ENCODE data around the gene OPHN1. TPM values are rescaled to one million over a fixed set of nuclear protein-coding genes. Genes with fewer than 3 reads are reported as not detected.

Gene OPHN1
- total and polyA plus RNA-seq, 10 of the 15 experiments (the other 5 are each of a cell fraction or from before 2014, with no cell fraction given), result under 0.01 to 0.03 (median 0.03) TPM; not detected in 6

GRCh38 chrX:68121835-68122234 is 311.5 kb downstream of the OPHN1 start (continued):
- no peak for TF ChIP-seq ELK1 (IDR thresholded peaks at IDR 0.05; ENCODE audit: low read depth, low read length)

- 0% methylated on average over 1 of the region's 1 CpG for WGBS (ENCODE audit: insufficient coverage, insufficient replicate concordance, low lambda C conversion rate, missing lambda C conversion rate)
- ChIA-PET RAD21 (ENCODE audit: unreplicated experiment) (no interaction called here), SMC1A (ENCODE audit: uncharacterized antibody, unreplicated experiment) (no interaction called here), POLR2A (no interaction called here), CTCF (no interaction called here)
- ATAC-seq (no peak), FAIRE-seq (no peak), DNase-seq (ENCODE audit: low read depth, low spot score) (no peak)
- no peak overlapping the region for H3K27ac ChIP-seq (ENCODE audit: control insufficient read depth, insufficient read depth)
- no peak for TF ChIP-seq SKIL (IDR thresholded peaks at IDR 0.05; ENCODE audit: low read depth, poor library complexity, severe bottlenecking)
- no peak for TF ChIP-seq HDGF (IDR thresholded peaks at IDR 0.05)
- TF ChIP-seq POLR2A (IDR thresholded peaks at IDR 0.05; ENCODE audit: low read depth, low read length), result no peak
- TF ChIP-seq ASH2L (IDR thresholded peaks at IDR 0.05; ENCODE audit: borderline replicate concordance, low read depth), result no peak
- no peak for TF ChIP-seq CEBPZ (IDR thresholded peaks at IDR 0.05; ENCODE audit: low read depth, low read length)
- no peak for TF ChIP-seq CBX3 (IDR thresholded peaks at IDR 0.05; ENCODE audit: borderline replicate concordance, low read depth)
- TF ChIP-seq TAF1 (IDR thresholded peaks at IDR 0.05; ENCODE audit: borderline replicate concordance, low read depth, low read length), result no peak
- no peak for TF ChIP-seq CREM (IDR thresholded peaks at IDR 0.05; ENCODE audit: low read depth)
- TF ChIP-seq ZNF384 (IDR thresholded peaks at IDR 0.05; ENCODE audit: borderline replicate concordance, low read depth, low read length), result no peak
- TF ChIP-seq ELK1 (IDR thresholded peaks at IDR 0.05; ENCODE audit: low read depth, low read length), result no peak
- no peak for TF ChIP-seq SREBF1 (IDR thresholded peaks at IDR 0.05; ENCODE audit: low read length)
- no peak for TF ChIP-seq NR2F1 (conservative IDR thresholded peaks at IDR 0.05)
- TF ChIP-seq CREB1 (IDR thresholded peaks at IDR 0.05; ENCODE audit: low read depth), result no peak
- in situ Hi-C loops (cut with MboI) (no loop called here), intact Hi-C loops (cut with micrococcal nuclease; ENCODE audit: unreplicated experiment) (no loop called here)
- BruUV-seq (replicated peaks), result no TSS peak
- no peaks in the 10 kb centered on the region; a peak in 1 of 4 replicates for H3K36me3 ChIP-seq (ENCODE audit: control insufficient read depth in 2 of 2, insufficient read depth in 2 of 2, low read length in 1 of 2)
- no peaks in the 10 kb centered on the region for H4K20me1 ChIP-seq (ENCODE audit: control insufficient read depth, insufficient read depth)
- no peaks in the 10 kb centered on the region for H3K27me3 ChIP-seq (replicated peaks in 1 of 2; ENCODE audit: control insufficient read depth in 2 of 2, insufficient read depth in 2 of 2, low read length in 1 of 2)
- no peak overlapping the region for H2AFZ ChIP-seq (ENCODE audit: control insufficient read depth, low read depth, low read length)
- H3K4me2 ChIP-seq (ENCODE audit: control insufficient read depth, insufficient read depth), result no peak overlapping the region
- no peak overlapping the region for H3K9ac ChIP-seq (ENCODE audit: control insufficient read depth, insufficient read depth, low read length)
- H3K4me3 ChIP-seq, result no peak overlapping the region
- no peaks in the 10 kb centered on the region for H3K4me1 ChIP-seq (ENCODE audit: control insufficient read depth, insufficient read depth, low read length)
- no peaks in the 10 kb centered on the region for H3K9me3 ChIP-seq (replicated peaks; ENCODE audit: control insufficient read depth, insufficient read depth, low read length)
- H3K79me2 ChIP-seq (ENCODE audit: control insufficient read depth, insufficient read depth, low read length), result no peaks in the 10 kb centered on the region
Measured at GRCh38 chrX:68121371-68121770, 311.9 kb downstream of the OPHN1 start.
